Measurements from ENCODE around the gene SDHAF1. TPM values are rescaled to one million over a fixed set of nuclear protein-coding genes. Genes with fewer than 3 reads are reported as not detected.

SDHAF1 gene
- total and polyA plus RNA-seq, 2 donors (not counting 1 experiment from before 2014, with no cell fraction given): 22.0 to 24.6 TPM

GRCh38 chr19:35960432-35960972 lies 34.5 kb upstream of the SDHAF1 start:
- H3K4me3 ChIP-seq (ENCODE audit: control extremely low read depth in 1 of 5, extremely low read depth in 1 of 5, insufficient read depth in 1 of 5, low read depth in 2 of 5, low read length in 4 of 5): no peak overlapping the region
- CTCF ChIA-PET: no interaction called here
- no peaks in the 10 kb centered on the region for H3K36me3 ChIP-seq (replicated peaks in 1 of 2; ENCODE audit: control extremely low read depth in 1 of 2, control insufficient read depth in 1 of 2, extremely low read depth in 1 of 2, insufficient read depth in 2 of 2, low read length in 1 of 2)
- peaks cover 0 to 28% (median 12%) of the 10 kb centered on the region in 4 experiments for H3K27me3 ChIP-seq (replicated peaks in 1 of 4; ENCODE audit: control extremely low read depth in 1 of 4, control insufficient read depth in 3 of 4, insufficient read depth in 4 of 4, low read length in 3 of 4)
- intact Hi-C loops (cut with micrococcal nuclease): no loop called here
- DNase-seq: no peak
- peaks cover 0 to 7% (median 0%) of the 10 kb centered on the region in 3 donors for H3K9me3 ChIP-seq (ENCODE audit: control extremely low read depth in 1 of 3, control insufficient read depth in 2 of 3, insufficient read depth in 1 of 3, low read length in 2 of 3)
- peak overlapping the region; percentile 29 for H3K4me3 Mint-ChIP-seq
- H4K20me1 ChIP-seq (ENCODE audit: control insufficient read depth, insufficient read depth, low read length, poor library complexity, severe bottlenecking): no peaks in the 10 kb centered on the region
- TF ChIP-seq, protein P1, sequence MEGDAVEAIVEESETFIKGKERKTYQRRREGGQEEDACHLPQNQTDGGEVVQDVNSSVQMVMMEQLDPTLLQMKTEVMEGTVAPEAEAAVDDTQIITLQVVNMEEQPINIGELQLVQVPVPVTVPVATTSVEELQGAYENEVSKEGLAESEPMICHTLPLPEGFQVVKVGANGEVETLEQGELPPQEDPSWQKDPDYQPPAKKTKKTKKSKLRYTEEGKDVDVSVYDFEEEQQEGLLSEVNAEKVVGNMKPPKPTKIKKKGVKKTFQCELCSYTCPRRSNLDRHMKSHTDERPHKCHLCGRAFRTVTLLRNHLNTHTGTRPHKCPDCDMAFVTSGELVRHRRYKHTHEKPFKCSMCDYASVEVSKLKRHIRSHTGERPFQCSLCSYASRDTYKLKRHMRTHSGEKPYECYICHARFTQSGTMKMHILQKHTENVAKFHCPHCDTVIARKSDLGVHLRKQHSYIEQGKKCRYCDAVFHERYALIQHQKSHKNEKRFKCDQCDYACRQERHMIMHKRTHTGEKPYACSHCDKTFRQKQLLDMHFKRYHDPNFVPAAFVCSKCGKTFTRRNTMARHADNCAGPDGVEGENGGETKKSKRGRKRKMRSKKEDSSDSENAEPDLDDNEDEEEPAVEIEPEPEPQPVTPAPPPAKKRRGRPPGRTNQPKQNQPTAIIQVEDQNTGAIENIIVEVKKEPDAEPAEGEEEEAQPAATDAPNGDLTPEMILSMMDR (IDR thresholded peaks at IDR 0.05): no peak
- TF ChIP-seq EZH2 (IDR thresholded peaks at IDR 0.05; ENCODE audit: borderline replicate concordance, insufficient read depth, low read depth, low read length, poor library complexity, severe bottlenecking): no peak
- no peaks in the 10 kb centered on the region for H3K9me3 Mint-ChIP-seq (ENCODE audit: insufficient read depth)
- peaks cover 13 to 20% of the 10 kb centered on the region in 2 donors for H3K4me1 ChIP-seq (ENCODE audit: control insufficient read depth in 2 of 2, insufficient read depth in 2 of 2, low read length in 2 of 2)
- H3K27ac Mint-ChIP-seq: no peak overlapping the region
- H3K27ac ChIP-seq (ENCODE audit: low read length in 2 of 2): no peak overlapping the region
- POLR2A ChIA-PET: no interaction called here
- 88% methylated on average over 5 of the region's 7 CpGs for WGBS (ENCODE audit: insufficient coverage)
- no peak overlapping the region for H3K4me2 ChIP-seq (replicated peaks; ENCODE audit: low read depth, low read length, poor library complexity, severe bottlenecking)
- H3K79me2 ChIP-seq (ENCODE audit: control insufficient read depth, insufficient read depth, low read length): no peaks in the 10 kb centered on the region
- H3K4me1 Mint-ChIP-seq: peaks cover 6% of the 10 kb centered on the region
- no peak for ATAC-seq (ENCODE audit: low read depth)
- no peak overlapping the region for H3K9ac ChIP-seq (ENCODE audit: low read length)
- peaks cover 17% of the 10 kb centered on the region for H3K27me3 Mint-ChIP-seq
- no peak overlapping the region for H2AFZ ChIP-seq (ENCODE audit: insufficient read depth, low read depth, low read length, poor library complexity, severe bottlenecking)

DNA sequence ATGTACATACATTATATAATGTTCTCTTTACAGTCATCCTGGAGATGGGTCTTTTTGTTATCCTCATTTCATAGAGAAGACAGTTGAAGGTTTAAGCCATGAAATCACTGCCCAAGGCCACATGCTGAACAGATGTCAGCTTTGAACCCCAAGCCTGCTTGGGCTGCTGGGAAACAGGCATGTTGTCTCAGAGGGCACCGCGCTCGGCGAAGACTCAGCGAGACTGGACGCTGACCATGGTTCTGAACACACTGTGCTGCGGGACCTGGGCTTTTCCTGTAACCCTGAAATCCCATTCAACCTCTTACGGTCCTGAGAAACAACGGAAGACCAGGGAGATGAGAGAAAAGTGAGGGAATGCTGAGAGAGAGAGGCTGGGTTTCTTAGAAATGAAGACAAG lies 31.5 kb upstream of the SDHAF1 start:
- H3K4me1 ChIP-seq (ENCODE audit: control insufficient read depth in 2 of 2, insufficient read depth in 2 of 2, low read length in 2 of 2): peaks cover 13 to 19% of the 10 kb centered on the region in 2 donors
- no peak overlapping the region for H3K4me3 ChIP-seq (ENCODE audit: control extremely low read depth in 1 of 5, extremely low read depth in 1 of 5, insufficient read depth in 1 of 5, low read depth in 2 of 5, low read length in 4 of 5)
- H3K27ac ChIP-seq (ENCODE audit: low read length in 2 of 2): no peak overlapping the region
- CTCF ChIA-PET: no interaction called here
- H4K20me1 ChIP-seq (ENCODE audit: control insufficient read depth, insufficient read depth, low read length, poor library complexity, severe bottlenecking): no peaks in the 10 kb centered on the region
- WGBS (ENCODE audit: insufficient coverage): 17% methylated on average over 6 of the region's 9 CpGs
- intact Hi-C loops (cut with micrococcal nuclease): no loop called here
- ATAC-seq (ENCODE audit: low read depth) (no peak), DNase-seq (no peak)
- Mint-ChIP-seq H3K27me3 (peaks cover 22% of the 10 kb centered on the region), H3K9me3 (ENCODE audit: insufficient read depth) (no peaks in the 10 kb centered on the region), H3K4me3 (no peak overlapping the region), H3K27ac (no peak overlapping the region), H3K4me1 (peaks cover 5% of the 10 kb centered on the region)
- H2AFZ ChIP-seq (ENCODE audit: insufficient read depth, low read depth, low read length, poor library complexity, severe bottlenecking): no peak overlapping the region
- H3K27me3 ChIP-seq (replicated peaks in 1 of 4; ENCODE audit: control extremely low read depth in 1 of 4, control insufficient read depth in 3 of 4, insufficient read depth in 4 of 4, low read length in 3 of 4): peaks cover 0 to 25% (median 12%) of the 10 kb centered on the region in 4 experiments
- H3K36me3 ChIP-seq (replicated peaks in 1 of 2; ENCODE audit: control extremely low read depth in 1 of 2, control insufficient read depth in 1 of 2, extremely low read depth in 1 of 2, insufficient read depth in 2 of 2, low read length in 1 of 2): no peaks in the 10 kb centered on the region
- POLR2A ChIA-PET: no interaction called here
- no peak overlapping the region for H3K9ac ChIP-seq (ENCODE audit: low read length)
- H3K79me2 ChIP-seq (ENCODE audit: control insufficient read depth, insufficient read depth, low read length): no peaks in the 10 kb centered on the region
- TF ChIP-seq, protein P1 (IDR thresholded peaks at IDR 0.05): no peak
- TF ChIP-seq EZH2 (IDR thresholded peaks at IDR 0.05; ENCODE audit: borderline replicate concordance, insufficient read depth, low read depth, low read length, poor library complexity, severe bottlenecking): no peak
- no peak overlapping the region for H3K4me2 ChIP-seq (replicated peaks; ENCODE audit: low read depth, low read length, poor library complexity, severe bottlenecking)
- peaks cover 0 to 7% (median 0%) of the 10 kb centered on the region in 3 donors for H3K9me3 ChIP-seq (ENCODE audit: control extremely low read depth in 1 of 3, control insufficient read depth in 2 of 3, insufficient read depth in 1 of 3, low read length in 2 of 3)
